GM18517 (cell line): ENCODE measurements around the gene MBNL2.

ENCODE experiments used
- ATAC-seq: cut with Tn5 transposase; IDR thresholded peaks from one replicate; pipeline ENCODE4 v1.9.1; 2021; ENCODE audit warnings: mild to moderate bottlenecking, moderate library complexity; ENCODE audit not compliant: unreplicated experiment

Gene MBNL2

DNA sequence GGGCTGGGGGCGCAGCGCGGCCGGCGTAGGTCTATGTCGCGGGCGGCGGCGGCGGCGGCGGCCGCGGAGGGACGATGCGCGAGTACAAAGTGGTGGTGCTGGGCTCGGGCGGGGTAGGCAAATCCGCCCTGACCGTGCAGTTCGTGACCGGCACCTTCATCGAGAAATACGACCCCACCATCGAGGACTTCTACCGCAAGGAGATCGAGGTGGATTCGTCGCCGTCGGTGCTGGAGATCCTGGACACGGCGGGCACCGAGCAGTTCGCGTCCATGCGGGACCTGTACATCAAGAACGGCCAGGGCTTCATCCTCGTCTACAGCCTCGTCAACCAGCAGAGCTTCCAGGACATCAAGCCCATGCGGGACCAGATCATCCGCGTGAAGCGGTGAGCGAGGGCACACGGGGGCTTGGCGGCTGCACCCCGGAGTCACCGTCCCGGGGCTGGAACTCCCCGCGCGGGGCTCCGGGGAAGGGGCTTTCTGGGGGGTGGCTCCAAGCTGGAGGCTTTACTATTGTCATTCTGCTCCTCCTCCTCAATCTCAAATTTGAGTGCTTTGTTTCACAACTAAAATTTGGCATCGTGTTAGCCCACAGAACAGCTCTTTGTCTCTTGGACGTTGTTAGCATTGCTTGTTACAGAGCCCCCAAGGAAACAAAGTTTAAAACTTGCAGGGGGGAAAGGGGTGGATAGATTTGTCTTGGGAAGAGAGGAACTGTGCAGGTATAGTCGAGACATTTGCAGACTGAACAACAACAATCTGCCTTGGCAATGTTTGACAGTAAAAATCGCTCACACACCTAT is 212.5 kb downstream of the MBNL2 start:
- no peak for ATAC-seq

DNA sequence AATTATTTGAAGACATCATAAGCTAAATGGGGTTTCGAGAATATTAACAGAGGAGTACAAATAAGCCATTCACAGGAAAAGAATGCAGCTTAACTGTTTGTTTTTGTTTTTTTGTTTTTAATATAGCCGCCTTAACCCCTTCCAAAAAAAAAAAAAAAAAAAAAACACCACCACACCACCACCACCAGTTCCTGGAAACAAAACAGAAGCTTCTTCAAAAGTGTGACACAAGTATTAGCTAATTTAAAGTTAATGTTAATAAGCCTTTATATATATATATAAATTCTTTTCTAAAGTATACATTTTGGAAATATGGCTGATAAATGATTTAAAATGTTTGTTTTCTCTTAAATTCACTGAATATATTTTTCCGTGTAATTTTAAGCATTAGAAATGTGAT is 213.2 kb downstream of the MBNL2 start:
- no peak for ATAC-seq

DNA sequence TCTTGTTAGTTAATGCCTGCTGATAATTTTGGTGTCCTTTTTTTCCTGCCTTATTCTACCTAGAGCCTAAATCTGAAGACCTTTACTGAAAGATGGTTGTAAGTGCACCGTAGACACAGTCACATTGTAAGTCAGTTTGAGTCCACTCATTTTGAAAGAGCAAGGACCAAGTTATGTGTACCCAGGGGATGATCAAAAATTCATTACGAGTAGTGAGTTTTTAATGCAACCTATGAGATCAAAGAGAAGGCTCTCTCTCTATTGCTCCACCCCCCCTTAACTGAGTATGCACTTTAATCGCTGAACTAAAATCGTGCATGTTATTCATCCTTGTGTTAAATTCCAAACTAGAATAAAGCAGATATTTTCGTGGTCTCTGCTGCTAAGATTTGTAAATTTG is 213.7 kb downstream of the MBNL2 start:
- ATAC-seq, result no peak

DNA sequence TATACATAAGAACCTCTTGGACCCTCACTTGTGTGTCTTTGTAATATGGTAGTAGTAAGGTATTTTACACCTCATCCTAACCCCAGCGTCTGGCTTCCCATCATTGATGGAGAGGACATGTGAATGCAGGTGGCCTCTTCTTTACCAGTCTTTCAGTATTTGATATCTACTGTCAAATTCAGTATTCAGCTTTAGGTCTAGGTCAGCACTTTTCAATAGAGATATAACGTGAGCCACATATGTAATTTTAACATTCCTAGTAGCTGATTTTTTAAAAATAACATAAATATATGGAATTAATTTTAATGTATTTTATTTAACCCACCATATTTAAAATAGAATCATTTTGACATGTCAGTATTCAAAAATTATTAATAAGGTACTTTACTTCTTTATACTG is 214.7 kb downstream of the MBNL2 start:
- ATAC-seq, result no peak

DNA sequence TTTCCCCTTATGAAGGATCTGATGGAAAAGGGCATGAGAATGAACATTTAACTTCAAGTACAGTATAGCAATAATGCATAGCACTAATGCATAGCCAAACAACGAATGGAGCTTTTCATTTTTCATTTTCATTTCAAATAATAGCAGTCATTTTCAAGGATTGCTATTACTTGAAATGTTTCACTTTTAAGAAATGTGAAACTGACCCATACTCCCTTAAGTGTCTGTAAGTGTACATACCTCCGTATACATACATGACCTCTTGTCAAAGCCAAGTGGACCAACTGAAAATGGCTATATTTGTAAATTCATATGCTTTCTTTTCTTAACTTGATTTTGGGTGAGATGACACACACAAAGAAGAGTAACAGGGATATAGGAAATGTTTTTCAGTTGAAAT is 215.6 kb downstream of the MBNL2 start:
- ATAC-seq, result no peak

DNA sequence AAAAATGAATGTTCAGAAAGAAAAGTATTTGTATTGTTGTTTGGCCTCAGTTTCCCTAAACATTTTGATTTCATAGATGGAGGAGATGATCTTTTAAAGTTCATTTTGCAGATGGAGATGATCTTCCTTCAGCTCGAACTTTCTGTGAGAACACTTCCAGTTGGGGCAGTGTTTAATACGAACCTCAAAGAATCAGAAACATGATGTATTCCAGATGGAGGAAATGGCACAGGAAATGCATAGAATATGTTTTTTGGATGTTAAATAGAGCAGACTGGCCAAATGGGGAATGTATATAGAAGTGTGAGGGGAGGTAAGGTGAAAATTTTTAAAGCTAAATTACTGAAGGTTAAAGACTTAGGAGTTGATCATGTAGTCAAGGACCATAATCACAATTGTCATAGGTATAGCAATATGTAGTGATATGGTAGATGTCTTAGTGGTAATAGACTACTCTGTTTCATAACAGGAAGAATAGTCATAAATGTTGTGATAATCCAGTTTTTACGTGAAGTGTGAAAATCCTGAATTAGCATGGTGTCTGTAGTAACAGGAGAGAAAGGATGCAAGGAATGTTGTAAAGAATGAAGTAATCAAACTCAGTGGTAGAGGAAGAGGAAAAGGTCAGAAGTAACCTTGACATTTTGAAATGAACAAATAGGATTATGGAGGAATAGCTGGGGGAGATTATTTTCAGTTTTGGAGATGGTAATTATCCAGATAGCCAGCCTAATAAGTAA is 216.9 kb downstream of the MBNL2 start:
- ATAC-seq, result no peak

DNA sequence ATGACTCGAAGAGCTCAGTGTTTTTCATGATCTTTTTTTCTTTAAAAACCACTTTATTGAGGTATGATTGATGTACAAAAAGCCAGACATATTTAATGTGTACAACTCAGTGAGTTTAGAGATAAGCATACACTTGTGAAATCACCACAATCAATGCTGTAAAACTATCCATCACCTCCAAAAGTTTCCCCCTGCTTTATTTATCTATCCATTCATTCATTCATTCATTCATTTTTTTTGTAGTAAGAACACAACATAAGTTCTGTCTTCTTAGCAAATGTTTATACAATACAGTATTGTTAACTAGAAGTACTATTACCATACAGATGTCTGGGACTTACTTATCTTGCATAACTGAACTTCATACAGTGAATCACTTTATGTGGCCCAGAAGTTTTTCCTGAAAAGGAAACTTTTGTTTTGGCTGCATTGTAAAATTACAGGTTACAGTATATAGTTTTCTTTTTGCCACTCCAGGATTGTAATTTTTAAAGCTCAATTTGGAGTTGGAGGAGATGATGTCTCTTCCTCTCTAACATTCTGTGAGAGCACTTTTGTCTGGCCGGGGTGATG is 218.6 kb downstream of the MBNL2 start:
- no peak for ATAC-seq

DNA sequence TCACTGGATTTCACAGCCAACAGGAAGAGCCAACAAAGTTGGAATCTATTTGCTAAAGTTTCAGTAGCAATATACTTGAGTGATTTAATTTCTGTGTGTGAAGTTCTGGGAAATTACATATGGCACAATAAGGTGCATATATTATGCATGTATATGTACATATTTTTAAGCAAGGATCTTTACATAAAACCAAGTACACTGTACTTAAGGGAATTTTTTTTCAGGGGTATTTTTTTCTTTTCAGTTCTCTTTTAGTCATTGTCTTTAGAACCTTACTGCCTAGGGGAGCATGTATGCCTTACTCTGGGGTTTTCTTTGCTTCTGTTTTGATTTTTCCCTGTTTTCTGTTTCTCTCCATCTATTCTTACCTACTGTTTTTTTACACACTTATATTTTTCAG is 219.2 kb downstream of the MBNL2 start:
- ATAC-seq, result peak; percentile 52
